Stimulated activated CD8-positive, alpha-beta memory T cell treated with anti-CD3 and anti-CD28 coated beads, Interleukin-4, amount 100 ng/mL, for 48 hours (primary cell): ENCODE data around the gene RASGRP2.

Experiments
- DNase-seq: peaks from one replicate; pipeline ENCODE4 v3.0.0-alpha.2; 2020

Gene RASGRP2

GRCh38 chr11:64692764-64693331 lies 51.1 kb downstream of the RASGRP2 start:
- no peak for DNase-seq

GRCh38 chr11:64691543-64691942 lies 52.4 kb downstream of the RASGRP2 start:
- no peak for DNase-seq

GRCh38 chr11:64690235-64690634 lies 53.7 kb downstream of the RASGRP2 start:
- no peak for DNase-seq

DNA sequence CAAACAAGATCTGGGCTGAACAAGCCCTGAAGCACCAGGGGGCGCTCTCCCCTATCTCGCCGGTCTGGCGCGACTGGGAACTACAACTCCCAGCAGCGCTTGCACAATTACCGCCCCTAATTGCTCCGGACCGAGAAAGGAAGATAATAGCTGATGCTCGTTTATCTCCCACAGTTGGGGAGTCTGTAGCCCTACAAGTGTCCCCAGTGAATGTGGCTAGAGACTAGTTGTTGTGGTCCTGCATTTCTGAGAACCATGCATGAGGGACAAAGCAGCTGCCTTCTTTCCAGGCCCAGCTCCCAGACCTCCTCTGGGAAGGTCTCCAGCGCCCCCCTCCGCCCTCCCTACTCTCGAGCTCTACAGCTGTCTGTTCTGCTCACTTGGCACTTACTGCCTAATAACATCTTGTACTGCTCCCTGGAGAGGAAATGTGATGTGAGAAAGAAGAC lies 55.4 kb downstream of the RASGRP2 start:
- DNase-seq = peak; percentile 97

DNA sequence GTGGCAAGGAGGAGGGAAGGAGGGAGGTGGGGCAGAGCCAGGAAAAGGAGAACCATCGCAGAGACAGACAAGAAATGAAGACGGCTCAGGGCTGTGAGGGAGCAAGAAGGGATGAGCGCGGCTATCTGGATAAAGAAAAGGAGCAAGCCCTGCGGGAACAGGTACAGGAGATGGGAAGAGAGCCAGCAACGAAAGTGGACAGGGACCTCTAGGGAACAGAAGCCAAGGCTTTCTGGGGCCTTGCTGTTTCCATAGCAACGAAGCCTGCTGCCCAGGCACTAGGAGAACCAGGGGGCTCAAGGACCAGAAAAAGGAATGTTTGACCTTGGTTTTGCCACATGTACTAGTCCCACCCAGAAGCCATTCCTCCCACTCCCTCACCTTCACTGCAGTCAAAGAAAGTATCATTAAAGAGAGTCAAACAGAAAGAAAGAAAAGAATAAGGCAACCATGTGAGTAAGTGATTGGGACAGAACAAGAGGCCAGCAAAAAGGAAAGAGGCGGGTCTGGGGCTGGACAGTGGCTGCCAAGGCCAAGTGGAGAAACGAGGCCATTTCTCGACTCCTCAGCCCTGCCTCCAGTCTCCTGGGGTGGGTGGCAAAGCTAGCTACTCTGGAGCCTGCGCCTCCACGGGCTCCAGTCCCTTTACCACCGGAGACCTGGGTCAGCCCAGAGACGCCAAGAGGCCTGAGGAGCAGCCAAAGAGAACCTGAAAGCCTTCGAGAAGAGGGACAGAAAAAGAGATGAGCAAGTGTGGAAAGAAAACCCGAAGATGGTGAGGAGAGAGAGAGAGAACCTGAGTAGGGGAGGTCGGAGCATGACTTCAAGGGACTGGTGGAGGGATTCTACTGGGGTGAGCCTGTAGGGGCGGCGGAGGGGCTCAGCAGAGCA lies 56.1 kb downstream of the RASGRP2 start:
- no peak for DNase-seq

- no peak for DNase-seq
Observed at GRCh38 chr11:64687204-64687603, 56.7 kb downstream of the RASGRP2 start.

DNA sequence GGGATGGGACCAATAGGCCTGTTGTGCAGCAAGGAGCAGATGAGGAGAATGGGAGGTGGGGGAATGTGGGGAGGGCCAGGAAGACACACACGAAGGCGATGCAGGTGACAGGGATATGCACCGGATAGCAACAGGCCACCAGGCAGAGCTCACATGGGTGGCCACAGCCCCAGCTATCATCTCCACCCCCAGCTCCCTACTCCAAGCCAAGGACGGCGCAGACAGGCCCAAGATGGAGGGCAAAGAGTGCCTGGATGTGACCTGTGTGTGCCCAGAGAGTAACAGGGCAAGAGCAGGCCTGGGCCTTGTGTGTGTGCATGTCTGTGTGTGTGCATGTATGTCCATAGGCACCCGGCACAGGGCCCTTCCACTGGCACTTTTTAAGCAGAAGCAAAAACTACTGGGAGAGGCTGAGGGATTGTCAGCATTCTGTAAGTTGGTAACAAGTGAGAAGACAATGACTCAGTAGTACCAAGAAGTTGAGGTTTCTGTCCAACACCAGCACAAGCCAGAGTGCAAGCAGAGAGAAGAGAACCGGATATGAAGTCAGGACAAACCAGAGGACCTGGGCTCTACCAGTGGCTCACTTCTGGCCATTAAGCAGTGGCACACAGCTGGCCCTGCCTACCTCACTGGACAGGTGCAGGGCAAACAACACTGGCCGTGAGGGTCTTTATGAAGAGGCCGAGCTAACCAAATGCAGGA lies 57.3 kb downstream of the RASGRP2 start:
- DNase-seq = no peak

DNA sequence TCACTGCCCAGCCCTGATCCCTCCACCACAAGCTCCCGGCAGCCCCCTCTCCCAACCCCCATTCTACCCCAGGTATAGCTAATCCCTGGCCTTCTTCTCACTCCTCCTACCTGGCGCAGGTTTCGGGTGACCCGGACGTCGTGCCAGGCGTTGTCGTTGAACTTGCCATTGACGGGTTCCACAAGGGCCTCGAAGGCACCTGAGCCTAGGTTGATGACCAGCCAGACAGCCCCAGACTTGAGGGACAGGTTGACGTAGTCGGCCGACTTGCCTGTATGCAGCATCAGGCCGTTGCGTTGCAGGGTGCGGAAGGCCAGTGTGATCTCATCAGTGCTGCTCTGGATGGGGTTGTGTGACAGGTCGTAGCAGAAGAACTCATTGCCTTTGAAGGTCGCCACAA lies 58.4 kb downstream of the RASGRP2 start:
- DNase-seq = no peak

DNA sequence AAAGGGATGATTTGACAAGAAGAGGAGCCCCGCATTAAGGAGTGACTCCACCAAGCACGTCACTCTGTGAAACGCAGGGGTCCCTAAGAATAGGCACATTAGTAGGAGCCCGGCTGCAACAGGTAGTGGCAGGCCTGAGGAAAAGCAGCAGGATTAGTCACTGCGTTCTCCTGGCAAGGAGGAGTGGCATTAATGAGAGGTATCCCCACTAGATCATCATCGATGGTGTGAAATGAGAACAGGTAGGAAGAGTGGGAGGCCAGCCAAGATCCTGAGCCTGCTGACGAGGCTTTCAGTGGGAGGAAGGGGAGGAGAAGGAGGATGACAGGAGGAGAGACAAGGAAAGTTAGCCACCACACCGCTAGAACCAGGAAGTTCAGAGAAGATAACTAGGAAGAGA lies 59.6 kb downstream of the RASGRP2 start:
- DNase-seq = no peak

GRCh38 chr11:64681171-64681570 lies 62.8 kb downstream of the RASGRP2 start:
- DNase-seq = no peak

DNA sequence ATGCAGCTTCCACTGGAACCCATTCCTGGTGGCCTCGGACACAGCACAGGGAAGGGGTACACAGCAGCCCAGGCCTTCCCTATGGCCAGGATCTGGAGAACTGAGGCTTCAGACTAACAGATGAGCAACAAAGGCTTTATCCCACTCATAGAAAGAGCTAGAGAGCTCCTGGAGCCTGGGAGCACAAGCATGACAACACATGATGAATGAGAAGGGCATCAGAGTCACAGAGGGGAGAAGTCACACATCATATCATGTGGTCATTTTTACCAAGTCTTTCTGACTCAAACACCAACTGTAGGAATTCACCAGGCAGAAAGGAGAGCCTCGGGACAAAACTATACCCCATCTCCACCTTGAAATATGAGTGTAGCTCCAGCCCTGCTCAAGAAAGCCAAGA lies 64.1 kb downstream of the RASGRP2 start:
- no peak for DNase-seq

DNA sequence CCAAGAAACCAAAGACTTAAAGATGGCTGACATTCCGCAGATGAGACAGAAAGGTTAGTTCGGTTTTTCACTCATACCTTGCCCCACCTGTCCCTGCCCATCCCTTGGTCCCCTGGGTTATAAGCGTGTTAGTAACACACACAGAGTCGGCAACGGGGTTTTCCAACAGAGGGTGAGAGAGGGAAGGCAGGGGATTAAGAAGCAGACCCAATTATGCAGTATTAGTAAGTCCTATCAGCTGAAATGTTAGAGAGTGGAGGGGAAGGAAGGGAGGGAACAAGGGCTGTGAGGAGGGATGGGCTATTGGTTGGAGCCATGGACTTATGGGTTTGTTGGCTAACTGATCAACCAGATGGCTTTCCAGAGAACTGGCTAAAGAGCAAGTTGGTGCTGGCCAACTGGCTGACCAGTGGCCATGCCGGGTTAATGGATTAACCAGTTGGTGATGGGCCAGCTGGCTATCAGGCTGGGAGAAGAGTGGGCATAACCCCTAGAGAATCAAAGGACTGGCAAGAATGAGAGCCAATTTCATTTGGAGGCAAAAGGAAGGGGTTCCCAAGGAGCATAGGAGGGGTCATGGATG lies 66.4 kb downstream of the RASGRP2 start:
- DNase-seq = no peak
